Neural cell (in vitro differentiated cells): Measurements from ENCODE around the gene KHDRBS2.

Experiments
- CTCF ChIP-seq: fragments of 450-650 bp; IDR thresholded peaks from 2 replicates; pipeline ENCODE4 v1.5.1; 2014; ENCODE audit warnings: antibody characterized with exemption, mild to moderate bottlenecking, moderate library complexity; ENCODE audit not compliant: poor library complexity, severe bottlenecking
- EP300 ChIP-seq: fragments of 450-650 bp; conservative IDR thresholded peaks from 2 replicates; pipeline ENCODE4 v1.6.1; 2014; ENCODE audit warnings: antibody characterized with exemption, mild to moderate bottlenecking, moderate library complexity; ENCODE audit not compliant: poor library complexity, severe bottlenecking
- EZH2 ChIP-seq: fragments of 200-600, 300-800 bp; shearing (Covaris generic), sonication (generic); IDR thresholded peaks from 2 replicates; pipeline ENCODE4 v1.6.1; 2014; ENCODE audit warnings: antibody characterized with exemption, low read length, borderline replicate concordance, mild to moderate bottlenecking; ENCODE audit not compliant: insufficient read depth, poor library complexity, severe bottlenecking
- POLR2AphosphoS5 ChIP-seq: IDR thresholded peaks from 2 replicates; pipeline ENCODE4 v1.6.1; 2012
- TAF1 ChIP-seq: IDR thresholded peaks from 2 replicates; pipeline ENCODE4 v1.6.1; 2012; ENCODE audit warnings: low read depth

- TF ChIP-seq CTCF (no peak), EP300 (no peak), EZH2 (no peak), POLR2AphosphoS5 (no peak), TAF1 (no peak)
These were observed 68.2 kb downstream of the KHDRBS2 start for GRCh38 chr6:62217866-62218265.
